ENCODE data around the gene ATG12. TPM values are rescaled to one million over a fixed set of nuclear protein-coding genes. Genes with fewer than 3 reads are reported as not detected.

The ATG12 gene
- total and polyA plus RNA-seq, 2 of the 13 experiments (the other 11 are each of a cell fraction or from before 2014, with no cell fraction given), result 46.4 to 58.1 TPM

- TF ChIP-seq PREB (CRISPR knock-in tag; IDR thresholded peaks at IDR 0.05) (no peak), ZNF770 (CRISPR knock-in tag; IDR thresholded peaks at IDR 0.05) (0 out of 2 replicates have a peak, but pooled peaks have one; percentile 45), RFX3 (CRISPR knock-in tag; IDR thresholded peaks at IDR 0.05) (no peak; the same call in 1 of the 2 replicates), ZNF225 (CRISPR knock-in tag; IDR thresholded peaks at IDR 0.05) (peak; percentile 64; the same call in 1 of the 2 replicates), ZFP82 (CRISPR knock-in tag; IDR thresholded peaks at IDR 0.05; ENCODE audit: borderline replicate concordance) (peak; percentile 22; the same call in 1 of the 2 replicates), ZNF512 (CRISPR knock-in tag; IDR thresholded peaks at IDR 0.05) (no peak), AKNA (CRISPR knock-in tag; IDR thresholded peaks at IDR 0.05; ENCODE audit: borderline replicate concordance) (peak; percentile 57; the same call in 1 of the 2 replicates), SUZ12 (IDR thresholded peaks at IDR 0.05; ENCODE audit: low read depth, low read length) (no peak), ZBTB21 (CRISPR knock-in tag; IDR thresholded peaks at IDR 0.05) (peak; percentile 48; the same call in 1 of the 2 replicates), TBX3 (IDR thresholded peaks at IDR 0.05; ENCODE audit: borderline replicate concordance) (no peak; the same call in 1 of the 2 replicates), HOXA3 (CRISPR knock-in tag; IDR thresholded peaks at IDR 0.05) (peak; percentile 91), AHDC1 (CRISPR knock-in tag; IDR thresholded peaks at IDR 0.05; ENCODE audit: borderline replicate concordance) (peak; percentile 66)
Observed at GRCh38 chr5:115841382-115842088, at the start of gene ATG12, which contains the start of gene AP3S1 (continued).

Measured in HepG2 (cell line).